GM12878 (cell line): ENCODE results near the gene MRAS. TPM values are rescaled to one million over a fixed set of nuclear protein-coding genes. Genes with fewer than 3 reads are reported as not detected.

Experiments used
- ATAC-seq: fragments of 200-7000 bp; cut with Tn5 transposase; 3 replicates; pipeline ENCODE4 v1.9.1; 2020; ENCODE audit warnings: mild to moderate bottlenecking, moderate library complexity
- BruUV-seq: library from RNA; stranded (reverse); fragments of 400-500 nt; replicated peaks from 2 replicates; lab custom pipeline; 2021; lab: Mats Ljungman, UMichigan
- CTCF ChIA-PET: fragments of 300-600 bp; sonication (Branson Sonifier 250); formaldehyde crosslinking; extraction: SDS; loops from one replicate; lab custom pipeline; 2021; ENCODE audit warnings: inconsistent platforms; lab: Yijun Ruan, JAX
- POLR2A ChIA-PET: fragments of 350-600 bp; formaldehyde crosslinking; extraction: SDS; loops from one replicate; lab custom pipeline; 2021; ENCODE audit warnings: inconsistent platforms; lab: Charles Lee
- RAD21 ChIA-PET: fragments of 300-600 bp; sonication (Branson Sonifier 250); formaldehyde crosslinking; loops from one replicate; lab custom pipeline; 2023; ENCODE audit warnings: antibody characterized with exemption; ENCODE audit not compliant: unreplicated experiment; lab: Charles Lee
- SMC1A ChIA-PET: fragments of 300-600 bp; sonication (Branson Sonifier 250); formaldehyde crosslinking; loops from one replicate; lab custom pipeline; 2023; ENCODE audit not compliant: unreplicated experiment, uncharacterized antibody; lab: Charles Lee
- DNase-seq: peaks from one replicate; pipeline ENCODE4 v3.0.0-alpha.2; 2011; ENCODE audit warnings: low read depth, low spot score
- FAIRE-seq: peaks from 3 replicates; lab custom pipeline; 2011; peaks lifted over from hg19 to GRCh38; lab: Jason Lieb, UNC
- H2AFZ ChIP-seq: 2 replicates; pipeline ENCODE4 v1.6.0; 2011; ENCODE audit warnings: low read depth, low read length, control low read depth; ENCODE audit not compliant: control insufficient read depth
- H3K27ac ChIP-seq: 2 replicates; pipeline ENCODE4 v1.5.1; 2011; ENCODE audit warnings: control low read depth; ENCODE audit not compliant: control insufficient read depth, insufficient read depth
- H3K27me3 ChIP-seq, 2 experiments: replicated peaks in 1 of 2; 2 replicates each; pipeline versions ENCODE4 v1.6.0 to v1.6.1; 2011; ENCODE audit warnings: low read length in 1 of 2; ENCODE audit not compliant: control insufficient read depth in 2 of 2, insufficient read depth in 2 of 2
- H3K36me3 ChIP-seq, 2 experiments: 2 replicates each; pipeline ENCODE4 v1.5.1; 2011; ENCODE audit warnings: low read length in 1 of 2; ENCODE audit not compliant: control insufficient read depth in 2 of 2, insufficient read depth in 2 of 2
- H3K4me1 ChIP-seq: 2 replicates; pipeline ENCODE4 v1.6.1; 2011; ENCODE audit warnings: mild to moderate bottlenecking, low read length, moderate library complexity, mixed read lengths; ENCODE audit not compliant: control insufficient read depth, insufficient read depth
- H3K4me2 ChIP-seq: 2 replicates; pipeline ENCODE4 v1.6.0; 2011; ENCODE audit warnings: control low read depth; ENCODE audit not compliant: control insufficient read depth, insufficient read depth
- H3K4me3 ChIP-seq: fragments of 200-600 bp; sonication (generic); 2 replicates; pipeline ENCODE4 v1.5.1; 2016
- H3K79me2 ChIP-seq: 2 replicates; pipeline ENCODE4 v1.6.0; 2011; ENCODE audit warnings: low read length; ENCODE audit not compliant: control insufficient read depth, insufficient read depth
- H3K9ac ChIP-seq: 2 replicates; pipeline ENCODE4 v1.8.0; 2011; ENCODE audit warnings: low read length, control low read depth, mixed read lengths; ENCODE audit not compliant: control insufficient read depth, insufficient read depth
- H3K9me3 ChIP-seq: replicated peaks from 3 replicates; pipeline ENCODE4 v1.5.1; 2011; ENCODE audit warnings: mild to moderate bottlenecking, low read length; ENCODE audit not compliant: control insufficient read depth, insufficient read depth
- H4K20me1 ChIP-seq: 2 replicates; pipeline ENCODE4 v1.6.0; 2011; ENCODE audit not compliant: control insufficient read depth, insufficient read depth
- CBX5 ChIP-seq: sonication (generic); IDR thresholded peaks from 2 replicates; pipeline ENCODE4 v1.6.1; 2016; ENCODE audit warnings: low read depth, moderate library complexity, mild to moderate bottlenecking, inconsistent platforms
- DPF2 ChIP-seq: fragments of 450-650 bp; IDR thresholded peaks from 2 replicates; pipeline ENCODE4 v1.6.1; 2017; ENCODE audit warnings: mild to moderate bottlenecking
- ESRRA ChIP-seq: IDR thresholded peaks from 2 replicates; pipeline ENCODE4 v1.6.1; 2012; ENCODE audit warnings: mild to moderate bottlenecking, low read length, improper control_type of control experiment
- JUNB ChIP-seq: IDR thresholded peaks from 2 replicates; pipeline ENCODE4 v1.6.1; 2016; ENCODE audit warnings: antibody characterized with exemption, mild to moderate bottlenecking
- JUND ChIP-seq: IDR thresholded peaks from 2 replicates; pipeline ENCODE4 v1.6.1; 2012; ENCODE audit warnings: low read depth, mild to moderate bottlenecking, low read length, improper control_type of control experiment, moderate library complexity
- MTA3 ChIP-seq: IDR thresholded peaks from 2 replicates; pipeline ENCODE4 v1.6.1; 2012; ENCODE audit warnings: low read length, inconsistent platforms, borderline replicate concordance
- NFYB ChIP-seq: IDR thresholded peaks from 2 replicates; pipeline ENCODE4 v1.6.1; 2011; ENCODE audit warnings: low read depth, mild to moderate bottlenecking, low read length, improper control_type of control experiment, moderate library complexity; ENCODE audit not compliant: insufficient read depth
- RUNX3 ChIP-seq: IDR thresholded peaks from 2 replicates; pipeline ENCODE4 v1.6.1; 2012; ENCODE audit warnings: low read length, inconsistent platforms
- SUPT20H ChIP-seq: IDR thresholded peaks from 2 replicates; pipeline ENCODE4 v1.6.1; 2011; ENCODE audit warnings: low read depth, mild to moderate bottlenecking, low read length, moderate library complexity, borderline replicate concordance; ENCODE audit not compliant: control insufficient read depth
- WRNIP1 ChIP-seq: IDR thresholded peaks from 2 replicates; pipeline ENCODE4 v1.6.1; 2011; ENCODE audit warnings: low read depth, low read length, improper control_type of control experiment, borderline replicate concordance
- WGBS: methylation state at CpG from one replicate; pipeline ENCODE4 v1.1.6; 2016; ENCODE audit warnings: low lambda C conversion rate; ENCODE audit not compliant: insufficient replicate concordance, insufficient coverage; ENCODE audit errors: missing lambda C conversion rate; 5-methylcytosine and 5-hydroxymethylcytosine counted together
- in situ Hi-C: fragments of 300-500 bp; cut with MboI; formaldehyde crosslinking; loops from 9 replicates; pipeline ENCODE4 v1.14.3; 2018; ENCODE audit warnings: mixed read lengths
- intact Hi-C: fragments of 100-400 bp; cut with micrococcal nuclease; formaldehyde crosslinking; loops from one replicate; pipeline ENCODE4 v1.14.2; 2022; ENCODE audit not compliant: unreplicated experiment
- polyA plus RNA-seq, 11 experiments: library from polyadenylated mRNA; depleted of rRNA in 4 of 11; unstranded in 6 of 11; stranded (reverse) in 5 of 11; fragments of >200 nt; fragmentation: Nextera tagmentation in 4 of 11; fragmentation: Illumina TruSeq in 1 of 11; extraction: Ambion mirVana in 4 of 11; extraction: Trizol in 1 of 11; gene quantifications; 1 replicate in 1 of 11; 2 replicates in 10 of 11; pipeline versions ENCODE4 v1.2.1 to v1.2.3, GENCODE V29; 2011 to 2016; ENCODE audit warnings: inconsistent platforms in 2 of 11, missing spikeins in 2 of 11, low read depth in 1 of 11
- total RNA-seq, 4 experiments: library from RNA; depleted of rRNA in 3 of 4; stranded (reverse); fragments of >200 nt in 3 of 4; fragmentation: Illumina TruSeq in 1 of 4; extraction: Trizol in 1 of 4; gene quantifications; 2 replicates each; pipeline versions ENCODE4 v1.2.1 to v1.2.3, GENCODE V29; 2013 to 2021
- TF ChIP-seq, protein P1 (sequence below): IDR thresholded peaks from 2 replicates; pipeline ENCODE4 v1.6.1; 2011; ENCODE audit warnings: low read depth, low read length, improper control_type of control experiment, borderline replicate concordance

The MRAS gene
- total and polyA plus RNA-seq, 10 of the 15 experiments (the other 5 are each of a cell fraction or from before 2014, with no cell fraction given): 0.01 to 0.44 (median 0.17) TPM; not detected in 6

DNA sequence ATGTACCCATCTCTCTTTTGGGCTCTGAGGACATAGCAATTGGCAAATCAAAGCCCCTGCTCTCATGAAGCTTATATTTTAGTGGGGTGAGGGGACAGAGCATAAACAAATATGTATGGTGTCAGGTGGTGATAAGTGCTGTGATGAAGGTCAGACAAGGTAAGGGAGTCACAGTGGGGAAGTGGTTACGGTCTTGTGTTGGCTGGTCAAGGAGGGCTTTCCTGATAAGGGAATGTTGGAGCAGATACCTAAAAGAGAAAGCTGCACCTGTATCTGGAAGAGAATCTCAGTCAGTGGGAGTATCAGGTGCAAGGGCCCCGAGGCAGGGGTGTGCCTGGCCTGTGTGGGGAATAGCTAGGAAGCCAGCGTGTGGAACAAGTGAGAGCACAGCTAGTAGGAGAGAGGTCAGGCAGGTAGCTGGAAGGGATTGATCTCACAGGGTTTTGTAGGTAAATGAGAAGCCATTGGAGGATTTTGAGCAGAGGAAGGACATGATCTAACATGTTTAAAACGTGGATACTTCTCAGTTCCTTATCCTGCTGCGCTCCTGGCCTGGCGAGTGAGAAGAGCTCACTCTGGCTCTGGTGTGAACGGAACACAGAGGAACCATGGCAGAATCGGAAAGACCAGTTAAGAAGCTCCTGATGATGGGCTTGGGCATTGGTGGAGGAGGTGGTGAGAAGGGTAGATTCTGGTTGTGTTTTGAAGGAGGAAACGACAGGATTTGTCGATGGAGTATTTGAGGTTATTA lies 35.5 kb downstream of the MRAS start:
- POLR2A ChIA-PET: no interaction called here
- no peak overlapping the region for H2AFZ ChIP-seq
- no peak overlapping the region for H3K4me2 ChIP-seq
- H3K27me3 ChIP-seq: peaks cover 0 to 7% of the 10 kb centered on the region in 2 experiments; a peak in 2 of 4 replicates
- H3K9ac ChIP-seq: no peak overlapping the region
- no peak overlapping the region for H3K4me3 ChIP-seq
- CTCF ChIA-PET: interaction anchor here (1.4 kb wide), 1 partner anchor 35 kb away, joined by 3 read pairs; no protein-coding TSS in a partner anchor
- FAIRE-seq (no peak), ATAC-seq (no peak), DNase-seq (no peak)
- RAD21 ChIA-PET: no interaction called here
- H3K9me3 ChIP-seq: no peaks in the 10 kb centered on the region
- in situ Hi-C loops: no loop called here
- intact Hi-C loops: no loop called here
- TF ChIP-seq NFYB: no peak
- no peaks in the 10 kb centered on the region for H3K79me2 ChIP-seq
- no peak overlapping the region for H3K27ac ChIP-seq
- WGBS: 38% methylated on average over 10 of the region's 10 CpGs
- SMC1A ChIA-PET: no interaction called here
- no peaks in the 10 kb centered on the region for H3K4me1 ChIP-seq
- no TSS peak for BruUV-seq
- H4K20me1 ChIP-seq: no peaks in the 10 kb centered on the region
- H3K36me3 ChIP-seq: no peaks in the 10 kb centered on the region

DNA sequence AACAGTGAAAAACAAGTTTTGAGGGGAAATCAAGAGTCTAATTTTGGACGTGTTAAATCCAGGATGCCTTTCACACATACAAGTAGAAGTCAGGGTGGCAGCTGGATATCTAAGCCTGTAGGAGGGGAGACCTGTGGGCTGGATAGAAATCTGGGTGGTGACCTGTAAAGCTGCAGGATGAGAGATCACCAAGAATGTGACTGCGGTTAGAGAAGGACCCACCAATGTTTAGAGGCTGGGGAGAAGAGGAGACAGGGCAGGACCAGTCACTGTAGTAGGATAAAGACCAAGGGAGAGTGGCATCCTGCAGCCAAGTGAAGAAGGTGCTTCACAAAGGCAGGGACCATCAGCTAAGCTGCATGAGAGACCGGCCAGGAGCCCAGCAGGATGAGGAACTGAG lies 36.2 kb downstream of the MRAS start:
- in situ Hi-C loops (no loop called here), intact Hi-C loops (no loop called here)
- Histone ChIP-seq H3K9ac (no peak overlapping the region), H3K4me2 (no peak overlapping the region), H3K27ac (no peak overlapping the region), H4K20me1 (no peaks in the 10 kb centered on the region), H3K4me3 (no peak overlapping the region), H2AFZ (no peak overlapping the region), H3K4me1 (no peaks in the 10 kb centered on the region), H3K36me3 (no peaks in the 10 kb centered on the region), H3K27me3 (peaks cover 0 to 7% of the 10 kb centered on the region in 2 experiments; a peak in 3 of 4 replicates), H3K79me2 (no peaks in the 10 kb centered on the region), H3K9me3 (no peaks in the 10 kb centered on the region)
- ATAC-seq (no peak), DNase-seq (no peak), FAIRE-seq (no peak)
- TF ChIP-seq WRNIP1: no peak
- TF ChIP-seq MTA3: no peak
- TF ChIP-seq JUND: no peak
- no peak for TF ChIP-seq CBX5
- no peak for TF ChIP-seq SUPT20H
- no peak for TF ChIP-seq DPF2
- no peak for TF ChIP-seq ESRRA
- TF ChIP-seq, protein P1, sequence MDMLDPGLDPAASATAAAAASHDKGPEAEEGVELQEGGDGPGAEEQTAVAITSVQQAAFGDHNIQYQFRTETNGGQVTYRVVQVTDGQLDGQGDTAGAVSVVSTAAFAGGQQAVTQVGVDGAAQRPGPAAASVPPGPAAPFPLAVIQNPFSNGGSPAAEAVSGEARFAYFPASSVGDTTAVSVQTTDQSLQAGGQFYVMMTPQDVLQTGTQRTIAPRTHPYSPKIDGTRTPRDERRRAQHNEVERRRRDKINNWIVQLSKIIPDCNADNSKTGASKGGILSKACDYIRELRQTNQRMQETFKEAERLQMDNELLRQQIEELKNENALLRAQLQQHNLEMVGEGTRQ: no peak
- TF ChIP-seq JUNB: no peak
- no peak for TF ChIP-seq RUNX3
- BruUV-seq: no TSS peak
- ChIA-PET CTCF (interaction anchor here (1.4 kb wide), 1 partner anchor 34 kb away, joined by 3 read pairs; no protein-coding TSS in a partner anchor), RAD21 (no interaction called here), SMC1A (no interaction called here), POLR2A (no interaction called here)
- 15% methylated on average over 3 of the region's 3 CpGs for WGBS
